OCI-M1 (cell line): ENCODE results near the gene CLTCL1.

Experiments
- DNase-seq: peaks from one replicate; lab custom pipeline; 2025; lab: John Stamatoyannopoulos, UW

Gene CLTCL1

GRCh38 chr22:19244600-19245352 is 46.7 kb downstream of the CLTCL1 start:
- no peak for DNase-seq

GRCh38 chr22:19242699-19243098 is 48.8 kb downstream of the CLTCL1 start:
- no peak for DNase-seq

- no peak for DNase-seq
These were observed 50.0 kb downstream of the CLTCL1 start for GRCh38 chr22:19241593-19241906.

- no peak for DNase-seq
These were observed 50.5 kb downstream of the CLTCL1 start for GRCh38 chr22:19240813-19241592.

GRCh38 chr22:19239464-19239863 is 52.1 kb downstream of the CLTCL1 start:
- no peak for DNase-seq

- no peak for DNase-seq
These were observed 52.6 kb downstream of the CLTCL1 start for GRCh38 chr22:19238900-19239299.

- DNase-seq = no peak
These were observed 55.6 kb downstream of the CLTCL1 start for GRCh38 chr22:19235874-19236273.

- no peak for DNase-seq
These were observed 57.2 kb downstream of the CLTCL1 start for GRCh38 chr22:19234126-19234896.

- DNase-seq = no peak
These were observed 58.3 kb downstream of the CLTCL1 start for GRCh38 chr22:19233189-19233661.

- DNase-seq = no peak
These were observed 58.9 kb downstream of the CLTCL1 start for GRCh38 chr22:19232623-19233022.

GRCh38 chr22:19231986-19232385 is 59.5 kb downstream of the CLTCL1 start:
- no peak for DNase-seq

- DNase-seq = no peak
These were observed 61.9 kb downstream of the CLTCL1 start for GRCh38 chr22:19229600-19229999.

- no peak for DNase-seq
These were observed 63.3 kb downstream of the CLTCL1 start for GRCh38 chr22:19228179-19228578.

GRCh38 chr22:19226428-19226827 is 65.1 kb downstream of the CLTCL1 start:
- no peak for DNase-seq

GRCh38 chr22:19225560-19225959 is 66.0 kb downstream of the CLTCL1 start:
- no peak for DNase-seq

GRCh38 chr22:19224985-19225384 is 66.5 kb downstream of the CLTCL1 start:
- no peak for DNase-seq

- DNase-seq = no peak
These were observed 67.0 kb downstream of the CLTCL1 start for GRCh38 chr22:19224557-19224956.

GRCh38 chr22:19223617-19224016 is 67.9 kb downstream of the CLTCL1 start:
- DNase-seq = no peak

GRCh38 chr22:19223110-19223509 is 68.4 kb downstream of the CLTCL1 start:
- DNase-seq = no peak

- DNase-seq = no peak
These were observed 69.1 kb downstream of the CLTCL1 start for GRCh38 chr22:19222242-19223005.

- no peak for DNase-seq
These were observed 70.7 kb downstream of the CLTCL1 start for GRCh38 chr22:19220867-19221266.
